OCI-LY7 (cell line): Measurements from ENCODE around the gene ZBTB7A.

ENCODE experiments used
- CTCF ChIP-seq: fragments of 200-600 bp; sonication (generic); conservative IDR thresholded peaks from 2 replicates; pipeline ENCODE4 v1.5.1; 2014; ENCODE audit warnings: mild to moderate bottlenecking, antibody characterized with exemption, low read length, moderate library complexity, mixed read lengths
- EZH2phosphoT487 ChIP-seq: fragments of 200-600 bp; sonication (generic); IDR thresholded peaks from 2 replicates; pipeline ENCODE4 v1.6.1; 2018; ENCODE audit warnings: low read depth, borderline replicate concordance, mild to moderate bottlenecking, mixed run types, antibody characterized with exemption, low read length, moderate library complexity, mixed read lengths

GRCh38 chr19:4062419-4063368, 4.0 kb downstream of the ZBTB7A start:
- no peak for TF ChIP-seq CTCF
- no peak for TF ChIP-seq EZH2phosphoT487
